Urinary bladder (tissue), 4 donors: ENCODE data around the gene SLC9A9. TPM values are rescaled to one million over a fixed set of nuclear protein-coding genes. Genes with fewer than 3 reads are reported as not detected.

Source experiments
- DNase-seq: peaks from one replicate; pipeline ENCODE4 v3.0.0-alpha.2; 2015; ENCODE audit errors: extremely low spot score
- H3K27ac ChIP-seq: one replicate; pipeline ENCODE4 v1.5.1; 2013; ENCODE audit warnings: low read depth, mild to moderate bottlenecking, moderate library complexity
- H3K36me3 ChIP-seq: one replicate; pipeline ENCODE4 v1.6.1; 2013; ENCODE audit warnings: mild to moderate bottlenecking, moderate library complexity; ENCODE audit not compliant: insufficient read depth
- H3K4me1 ChIP-seq: one replicate; pipeline ENCODE4 v1.6.1; 2013; ENCODE audit warnings: mild to moderate bottlenecking, moderate library complexity; ENCODE audit not compliant: insufficient read depth
- H3K4me3 ChIP-seq: one replicate; pipeline ENCODE4 v1.5.1; 2013; ENCODE audit warnings: low read depth, low read length
- WGBS: extraction: QIAGEN DNeasy Blood & Tissue Kit; methylation state at CpG from one replicate; pipeline ENCODE4 v1.1.7; 2013; 5-methylcytosine and 5-hydroxymethylcytosine counted together
- polyA plus RNA-seq: library from polyadenylated mRNA; stranded (reverse); fragments of 200-250 nt; gene quantifications from one replicate; pipeline ENCODE4 v1.2.3, GENCODE V29; 2013
- total RNA-seq: library from RNA; depleted of rRNA; stranded (reverse); fragments of >200 nt; gene quantifications from one replicate; pipeline ENCODE4 v1.2.3, GENCODE V29; 2014
- donor health status: healthy with polysubstance abuse.
- donor health status: healthy.

Gene SLC9A9
- total and polyA plus RNA-seq, 2 donors: 28.7 to 46.2 TPM

DNA sequence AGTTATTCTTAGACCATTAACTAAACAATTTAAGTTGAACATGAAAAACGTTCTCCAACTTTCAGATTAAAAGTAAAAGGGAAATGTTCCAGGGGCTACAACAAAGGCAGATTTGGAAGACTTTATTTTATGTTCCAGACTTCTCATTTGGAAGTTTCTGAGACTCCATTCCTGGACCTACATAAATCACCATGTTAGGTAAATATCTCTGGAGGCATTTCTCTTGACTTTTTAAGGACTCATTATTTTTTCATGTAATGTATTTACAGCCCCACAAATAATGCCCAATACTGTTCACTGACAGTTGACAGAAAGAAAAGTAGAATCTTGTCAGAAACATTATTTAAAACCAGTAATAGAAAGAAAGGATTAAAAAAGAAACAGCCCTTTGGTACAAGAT is 352.1 kb downstream of the SLC9A9 start:
- no peak overlapping the region for H3K27ac ChIP-seq
- no peaks in the 10 kb centered on the region for H3K36me3 ChIP-seq
- no peaks in the 10 kb centered on the region for H3K4me1 ChIP-seq
- WGBS: 19% methylated on average over 1 of the region's 1 CpG
- H3K4me3 ChIP-seq: no peak overlapping the region
- DNase-seq: no peak

DNA sequence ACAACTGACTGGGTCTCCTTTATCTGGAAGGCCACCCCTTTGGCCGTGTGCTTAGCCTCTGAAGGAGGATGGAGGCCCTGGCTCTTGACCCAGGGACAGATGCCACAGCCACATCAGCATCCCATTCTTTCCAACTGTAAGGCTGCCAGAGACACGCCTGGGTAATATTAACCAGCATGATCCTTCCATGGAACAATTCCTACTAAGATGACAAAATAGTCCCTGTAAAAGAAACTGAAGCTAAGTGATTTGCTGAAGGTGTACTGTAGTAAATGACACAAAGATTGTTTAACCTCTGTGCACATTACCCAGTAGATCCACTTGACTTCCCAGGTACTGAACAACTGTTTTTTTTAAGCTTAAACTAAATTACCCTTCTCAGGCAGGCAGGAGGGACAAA is 352.7 kb downstream of the SLC9A9 start:
- no peak for DNase-seq
- Histone ChIP-seq H3K36me3 (no peaks in the 10 kb centered on the region), H3K4me3 (no peak overlapping the region), H3K4me1 (no peaks in the 10 kb centered on the region), H3K27ac (no peak overlapping the region)
- 50% methylated on average over 2 of the region's 2 CpGs for WGBS

DNA sequence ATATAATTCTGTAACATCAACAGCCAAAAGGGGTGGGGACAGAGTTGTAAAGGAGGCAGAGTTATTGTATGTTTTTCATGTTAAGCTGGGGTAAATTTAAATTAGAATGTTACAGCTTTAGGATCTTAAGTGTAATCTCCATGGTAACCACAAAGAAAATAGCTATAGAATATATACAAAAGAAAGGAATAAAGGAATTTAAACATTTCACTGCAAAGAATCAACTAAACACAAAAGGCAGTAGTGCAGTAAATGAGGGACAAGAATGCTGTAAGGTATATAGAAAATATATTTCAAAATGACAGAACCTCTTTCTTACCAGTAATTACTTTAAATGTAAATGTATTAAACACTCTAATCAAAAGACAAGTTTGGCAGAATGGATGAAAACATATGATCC is 361.7 kb downstream of the SLC9A9 start:
- H3K4me1 ChIP-seq: no peaks in the 10 kb centered on the region
- no peak for DNase-seq
- H3K4me3 ChIP-seq: no peak overlapping the region
- H3K36me3 ChIP-seq: no peaks in the 10 kb centered on the region
- H3K27ac ChIP-seq: no peak overlapping the region

DNA sequence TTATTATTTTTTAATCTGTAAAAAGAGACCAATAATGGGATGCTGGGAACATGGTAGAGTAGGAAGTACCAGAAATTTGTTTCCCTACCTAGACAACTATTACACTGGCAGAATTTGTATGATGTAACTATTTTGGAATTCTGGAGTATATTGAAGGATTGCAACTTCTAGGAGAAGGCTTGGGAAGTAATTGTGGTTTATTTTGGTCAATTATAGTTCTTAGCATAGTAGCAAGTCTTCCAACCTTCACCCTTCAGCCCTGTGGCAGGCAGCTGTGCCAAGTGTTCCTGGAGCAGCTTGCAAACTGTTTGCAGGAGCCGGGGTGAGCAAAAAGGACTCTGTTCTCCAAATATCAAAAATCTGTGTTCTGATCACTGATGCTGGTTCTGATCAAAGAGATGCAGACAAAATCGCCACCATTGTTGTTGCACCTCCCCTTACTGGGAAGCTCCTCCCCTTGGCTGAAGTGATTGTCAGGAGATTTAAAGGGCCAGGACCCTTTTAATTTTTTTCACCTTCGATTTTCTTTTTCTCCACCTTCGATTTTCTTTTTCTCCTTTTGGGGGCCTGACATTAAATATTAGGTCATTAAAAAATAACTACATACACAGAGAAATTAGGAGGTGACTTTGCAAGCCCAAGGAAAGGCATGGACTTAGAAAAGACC is 363.3 kb downstream of the SLC9A9 start:
- DNase-seq: no peak
- 88% methylated on average over 4 of the region's 4 CpGs for WGBS
- Histone ChIP-seq H3K4me3 (no peak overlapping the region), H3K27ac (no peak overlapping the region), H3K36me3 (no peaks in the 10 kb centered on the region), H3K4me1 (no peaks in the 10 kb centered on the region)

DNA sequence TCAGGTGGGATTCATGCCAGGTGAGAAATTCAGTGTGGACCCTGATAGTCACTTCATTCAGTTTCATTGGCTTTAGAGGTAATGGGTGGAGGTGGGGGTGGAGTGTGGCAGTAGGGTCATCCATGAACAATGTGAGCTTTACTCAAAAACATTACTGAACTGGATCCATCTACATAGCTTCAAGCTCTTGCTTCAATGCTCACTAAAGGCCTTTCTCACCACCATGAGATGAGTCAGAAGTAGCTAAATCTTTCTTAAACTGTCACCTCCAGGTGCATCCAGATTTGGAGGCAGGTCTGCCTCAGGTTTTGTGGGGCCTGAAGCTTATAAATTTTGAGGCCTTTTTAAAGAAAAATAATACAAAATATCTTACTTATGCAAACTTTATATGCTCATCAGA is 365.1 kb downstream of the SLC9A9 start:
- no peaks in the 10 kb centered on the region for H3K4me1 ChIP-seq
- H3K4me3 ChIP-seq: no peak overlapping the region
- no peak overlapping the region for H3K27ac ChIP-seq
- H3K36me3 ChIP-seq: no peaks in the 10 kb centered on the region
- DNase-seq: no peak

DNA sequence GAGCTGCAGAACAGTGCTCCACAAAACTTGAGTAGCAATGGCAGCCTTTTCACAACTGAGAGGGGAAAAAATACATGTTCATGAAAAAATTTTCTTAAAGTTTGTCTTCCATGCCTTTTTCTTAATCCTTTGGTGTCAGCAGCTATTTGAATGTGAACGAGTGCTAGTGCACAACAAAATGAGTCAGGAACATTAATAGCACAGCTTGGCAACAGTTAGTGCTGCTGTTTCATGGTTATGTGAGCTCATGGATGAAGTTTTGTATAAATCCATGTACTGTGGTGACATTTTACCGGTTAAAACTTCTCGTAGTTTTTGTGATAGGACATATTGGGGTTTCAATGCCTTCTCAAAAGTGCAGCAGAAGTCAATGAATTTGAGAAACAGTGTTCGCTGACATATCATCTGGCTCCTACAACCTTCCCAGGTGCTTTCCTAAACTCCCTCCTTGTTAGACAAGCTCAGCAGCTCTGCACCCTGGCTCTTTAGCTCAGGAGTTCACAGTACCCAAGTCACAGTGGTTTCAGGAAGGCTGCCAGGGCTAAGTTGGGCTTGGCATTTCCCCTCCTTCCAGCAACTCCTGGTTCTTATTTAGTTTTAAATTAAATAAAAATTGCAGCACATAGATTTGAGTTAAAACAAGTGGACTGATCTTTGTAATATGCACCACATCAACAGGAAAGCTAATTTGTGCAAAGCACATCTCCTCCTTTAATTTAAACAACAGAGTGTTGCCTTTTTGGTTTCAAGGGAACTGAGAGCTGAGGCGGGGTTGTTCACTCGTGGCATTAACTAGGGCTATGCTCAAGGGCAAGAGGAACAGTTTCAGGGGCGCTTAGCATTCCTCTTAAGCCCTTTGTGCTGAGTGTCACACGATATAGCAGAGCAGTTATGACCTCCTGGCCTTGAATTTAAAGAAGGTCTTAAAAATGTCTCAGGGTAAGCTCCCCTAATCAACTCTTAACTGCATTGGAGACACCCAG is 365.9 kb downstream of the SLC9A9 start:
- Histone ChIP-seq H3K4me1 (no peaks in the 10 kb centered on the region), H3K27ac (no peak overlapping the region), H3K36me3 (no peaks in the 10 kb centered on the region), H3K4me3 (no peak overlapping the region)
- 83% methylated on average over 8 of the region's 8 CpGs for WGBS
- DNase-seq: no peak

DNA sequence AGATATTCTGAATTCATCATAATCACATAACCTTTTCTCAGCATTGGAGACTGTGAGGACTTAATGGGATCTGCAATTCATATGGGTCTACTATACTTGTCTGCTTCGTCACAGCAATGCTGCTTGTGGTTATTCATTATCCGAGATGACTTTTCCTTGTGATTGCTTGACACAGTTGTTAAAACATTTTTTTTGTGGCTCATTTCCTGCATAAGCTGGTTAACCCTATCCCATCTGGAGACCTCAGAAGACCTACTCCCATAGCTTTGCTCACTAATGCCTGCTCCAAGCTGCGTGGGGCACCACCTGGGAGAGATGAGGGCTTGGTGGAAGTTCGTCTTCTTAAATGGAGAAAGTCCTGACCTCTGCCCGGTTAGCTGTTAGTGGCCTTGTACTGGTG is 367.9 kb downstream of the SLC9A9 start:
- Histone ChIP-seq H3K4me1 (no peaks in the 10 kb centered on the region), H3K27ac (no peak overlapping the region)
- WGBS: 63% methylated on average over 5 of the region's 5 CpGs

DNA sequence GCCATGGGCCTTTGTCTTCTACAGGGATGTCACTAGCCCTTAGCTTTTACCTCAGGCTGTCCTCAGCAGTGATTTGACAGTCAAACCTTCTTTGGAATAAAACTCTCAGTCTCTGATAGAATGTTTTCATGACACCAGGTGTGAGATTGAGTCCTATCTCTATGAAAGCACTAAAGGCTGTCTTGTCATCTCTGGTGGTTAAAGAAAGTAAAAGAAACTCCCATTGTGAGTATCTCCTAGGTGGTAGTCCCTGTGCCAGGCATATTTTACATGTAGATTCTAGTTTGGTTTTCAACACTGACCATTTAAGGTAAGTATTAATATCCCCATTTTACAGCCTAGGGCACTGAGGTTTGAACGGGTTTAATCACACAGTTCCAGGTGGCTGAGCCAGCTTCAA is 368.5 kb downstream of the SLC9A9 start:
- Histone ChIP-seq H3K36me3 (no peaks in the 10 kb centered on the region), H3K4me1 (no peaks in the 10 kb centered on the region), H3K4me3 (no peak overlapping the region), H3K27ac (no peak overlapping the region)
- WGBS: 94% methylated on average over 1 of the region's 1 CpG
- no peak for DNase-seq

More for the DNA sequence above, 367.9 kb downstream of the SLC9A9 start:
- Histone ChIP-seq H3K36me3 (no peaks in the 10 kb centered on the region), H3K4me3 (no peak overlapping the region)
- DNase-seq: no peak

DNA sequence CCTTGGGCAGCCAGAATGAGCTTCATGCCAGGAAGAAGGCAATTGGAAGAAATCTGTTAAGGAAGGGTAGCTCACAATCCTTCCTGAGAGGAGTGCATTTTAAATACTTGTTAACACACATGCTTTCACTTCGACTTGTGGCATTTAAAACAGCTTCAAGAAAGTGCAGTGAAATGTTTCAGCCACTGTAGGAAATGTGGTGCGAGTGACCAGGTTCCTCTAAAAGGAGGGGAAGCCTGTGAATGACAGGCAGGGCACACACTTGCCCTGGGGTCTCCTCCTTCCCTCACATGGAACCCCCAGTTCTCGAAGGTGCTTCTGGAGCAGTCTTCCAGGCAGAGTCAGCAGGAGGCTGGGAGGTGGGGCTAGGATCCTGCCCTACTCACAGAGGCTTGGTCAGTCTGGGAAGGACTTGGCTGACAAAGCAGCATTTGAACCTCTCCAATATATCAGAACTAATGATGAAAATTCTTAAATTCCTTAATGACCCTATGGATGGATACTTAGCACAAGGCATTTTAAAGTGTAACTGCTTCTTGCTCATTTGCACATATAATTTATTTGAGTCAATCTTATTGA is 370.1 kb downstream of the SLC9A9 start:
- Histone ChIP-seq H3K4me3 (no peak overlapping the region), H3K4me1 (no peaks in the 10 kb centered on the region), H3K36me3 (no peaks in the 10 kb centered on the region), H3K27ac (no peak overlapping the region)
- no peak for DNase-seq
- WGBS: 73% methylated on average over 3 of the region's 3 CpGs

DNA sequence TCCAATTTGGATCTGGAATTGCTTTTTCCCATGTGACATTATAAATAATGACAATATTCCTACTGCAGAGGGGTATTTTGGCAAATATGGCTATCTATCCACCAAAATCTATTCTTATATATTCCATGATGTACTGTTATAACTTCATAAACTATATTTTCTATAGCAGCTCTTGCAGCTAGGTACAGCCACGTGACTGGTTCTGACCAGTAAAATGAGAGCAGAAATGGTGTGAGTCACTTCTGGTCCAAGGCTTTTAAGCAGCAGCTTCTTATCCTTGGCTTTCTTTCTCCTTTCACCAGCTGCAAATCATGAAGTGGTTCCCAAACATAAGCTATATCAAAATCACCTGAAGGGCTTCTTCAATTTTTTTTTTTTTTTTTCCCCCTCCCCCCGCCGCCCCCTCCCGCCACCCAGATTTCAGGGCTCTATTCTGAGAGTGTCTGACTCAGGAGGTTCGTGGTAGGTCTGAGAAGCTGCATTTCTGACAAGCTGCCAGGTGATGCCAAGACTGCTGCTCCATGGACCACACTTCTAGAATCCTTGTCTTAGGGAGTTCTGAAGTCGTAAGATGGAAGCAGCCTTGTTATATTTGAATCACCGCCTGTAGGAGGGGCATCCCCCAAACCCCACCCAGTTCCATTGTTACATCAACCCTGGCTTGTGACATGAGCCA is 371.2 kb downstream of the SLC9A9 start:
- 92% methylated on average over 7 of the region's 7 CpGs for WGBS
- DNase-seq: no peak
- Histone ChIP-seq H3K27ac (no peak overlapping the region), H3K4me3 (no peak overlapping the region), H3K36me3 (no peaks in the 10 kb centered on the region), H3K4me1 (no peaks in the 10 kb centered on the region)

DNA sequence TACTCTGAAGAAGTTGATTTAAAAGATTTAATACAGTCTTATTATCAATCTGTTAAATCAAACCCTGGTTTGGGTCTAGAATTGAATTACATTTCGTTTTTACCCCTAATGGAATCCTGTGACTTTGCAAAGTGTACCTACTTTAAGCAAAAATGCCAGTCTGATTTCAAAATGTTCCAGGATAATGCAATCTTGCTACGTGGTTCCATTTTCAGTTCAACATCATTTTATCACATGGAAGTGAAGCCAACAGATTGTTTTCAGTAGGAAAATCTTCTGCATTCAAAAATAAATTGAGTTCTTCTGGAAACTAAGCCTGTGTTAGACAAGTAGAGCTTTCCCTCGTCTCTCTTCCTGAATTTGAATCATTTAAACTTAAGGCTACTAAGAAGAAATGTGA is 372.3 kb downstream of the SLC9A9 start:
- no peak for DNase-seq
- WGBS: 67% methylated on average over 3 of the region's 3 CpGs

DNA sequence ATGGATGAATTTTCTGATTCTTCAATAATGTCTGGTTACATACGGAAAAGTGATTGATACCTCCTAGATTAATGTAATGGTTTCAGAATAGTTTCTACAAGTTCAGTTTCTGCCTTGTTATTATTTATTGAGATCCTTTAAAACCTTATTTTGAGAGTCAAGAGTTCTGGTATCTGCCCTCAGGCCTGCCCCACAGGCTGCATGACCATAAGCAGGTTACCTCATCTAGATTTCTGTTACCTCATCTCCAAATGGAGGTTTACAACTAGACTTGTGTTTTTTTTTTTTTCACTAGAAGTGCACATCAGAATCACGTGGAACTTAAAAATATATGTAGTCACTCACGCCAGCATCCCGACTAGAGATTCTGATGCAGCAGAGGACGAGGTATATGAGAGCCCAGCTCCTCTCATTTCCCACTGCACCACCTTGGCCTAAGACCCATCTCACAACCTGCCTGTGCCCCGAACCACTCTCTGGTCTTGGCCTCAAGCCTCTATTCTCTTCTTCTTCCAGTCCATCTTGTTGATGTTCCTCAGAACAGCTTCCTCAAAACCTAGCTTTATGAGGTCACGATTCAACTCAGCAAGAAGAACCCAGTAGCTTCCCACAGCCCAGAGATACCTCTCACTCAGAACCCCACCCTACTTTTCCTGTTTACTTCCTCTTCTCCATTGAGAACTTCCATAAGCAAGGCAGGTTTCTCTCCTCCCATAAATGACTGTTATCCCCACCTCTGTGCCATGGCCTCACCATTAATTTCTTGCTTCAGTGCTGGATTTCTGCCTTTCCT is 375.3 kb downstream of the SLC9A9 start:
- no peak for DNase-seq
- 94% methylated on average over 7 of the region's 7 CpGs for WGBS

More for the DNA sequence above, 372.3 kb downstream of the SLC9A9 start:
- no peak overlapping the region for H3K27ac ChIP-seq
- no peak overlapping the region for H3K4me3 ChIP-seq
- H3K4me1 ChIP-seq: no peaks in the 10 kb centered on the region
- no peaks in the 10 kb centered on the region for H3K36me3 ChIP-seq

DNA sequence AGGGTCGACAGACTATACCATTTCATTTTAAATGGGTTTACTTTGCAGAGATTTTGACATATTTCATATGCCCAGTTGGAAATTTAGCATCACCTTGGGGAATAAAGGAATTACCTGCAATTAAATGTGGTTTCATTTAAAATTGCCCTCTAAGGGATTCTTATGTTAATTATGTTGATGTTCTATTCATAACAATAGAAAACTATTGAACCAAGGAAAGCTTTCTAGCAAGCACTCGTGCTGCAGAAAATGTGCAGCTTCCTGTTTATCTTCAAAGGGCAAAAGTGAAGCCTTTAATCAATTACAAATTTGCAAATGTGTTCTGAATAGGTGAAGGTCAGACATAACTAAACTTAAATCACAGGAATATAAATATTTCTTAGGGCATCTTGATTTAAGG is 376.6 kb downstream of the SLC9A9 start:
- 75% methylated on average over 2 of the region's 2 CpGs for WGBS
- Histone ChIP-seq H3K4me1 (no peaks in the 10 kb centered on the region), H3K27ac (no peak overlapping the region), H3K36me3 (no peaks in the 10 kb centered on the region), H3K4me3 (no peak overlapping the region)
- no peak for DNase-seq

More for the DNA sequence above, 375.3 kb downstream of the SLC9A9 start:
- H3K4me3 ChIP-seq: no peak overlapping the region
- no peak overlapping the region for H3K27ac ChIP-seq
- no peaks in the 10 kb centered on the region for H3K4me1 ChIP-seq
- H3K36me3 ChIP-seq: no peaks in the 10 kb centered on the region
